ENCODE data around the gene PTPN20. TPM values are rescaled to one million over a fixed set of nuclear protein-coding genes. Genes with fewer than 3 reads are reported as not detected.

The PTPN20 gene
- total RNA-seq, 1 donor from 2014 or later = not detected

DNA sequence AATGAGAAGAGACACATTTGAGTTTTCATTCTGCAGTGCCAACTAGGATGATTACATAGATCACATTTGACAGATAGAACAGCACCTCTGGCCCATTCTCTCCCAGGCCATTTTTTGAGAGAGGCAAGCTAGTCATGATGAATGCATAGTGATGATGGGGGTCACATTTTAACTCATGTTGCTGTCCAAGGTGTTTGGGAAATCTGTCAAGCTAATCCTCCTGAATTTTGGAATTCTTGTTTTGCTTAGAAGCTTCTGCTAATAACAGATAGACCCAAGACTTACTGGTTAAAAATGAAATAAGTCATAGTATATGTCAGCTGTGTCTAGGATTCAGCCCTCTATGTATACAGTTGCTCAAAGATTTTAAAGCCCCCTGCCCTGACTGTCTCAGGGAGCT is 101.0 kb downstream of the PTPN20 start:
- H3K27me3 Mint-ChIP-seq (ENCODE audit: unreplicated experiment) = peaks cover 19% of the 10 kb centered on the region
- no peaks in the 10 kb centered on the region for H3K36me3 Mint-ChIP-seq (ENCODE audit: unreplicated experiment)
- H3K27ac Mint-ChIP-seq (ENCODE audit: unreplicated experiment) = no peak overlapping the region
- TF ChIP-seq, protein P1, sequence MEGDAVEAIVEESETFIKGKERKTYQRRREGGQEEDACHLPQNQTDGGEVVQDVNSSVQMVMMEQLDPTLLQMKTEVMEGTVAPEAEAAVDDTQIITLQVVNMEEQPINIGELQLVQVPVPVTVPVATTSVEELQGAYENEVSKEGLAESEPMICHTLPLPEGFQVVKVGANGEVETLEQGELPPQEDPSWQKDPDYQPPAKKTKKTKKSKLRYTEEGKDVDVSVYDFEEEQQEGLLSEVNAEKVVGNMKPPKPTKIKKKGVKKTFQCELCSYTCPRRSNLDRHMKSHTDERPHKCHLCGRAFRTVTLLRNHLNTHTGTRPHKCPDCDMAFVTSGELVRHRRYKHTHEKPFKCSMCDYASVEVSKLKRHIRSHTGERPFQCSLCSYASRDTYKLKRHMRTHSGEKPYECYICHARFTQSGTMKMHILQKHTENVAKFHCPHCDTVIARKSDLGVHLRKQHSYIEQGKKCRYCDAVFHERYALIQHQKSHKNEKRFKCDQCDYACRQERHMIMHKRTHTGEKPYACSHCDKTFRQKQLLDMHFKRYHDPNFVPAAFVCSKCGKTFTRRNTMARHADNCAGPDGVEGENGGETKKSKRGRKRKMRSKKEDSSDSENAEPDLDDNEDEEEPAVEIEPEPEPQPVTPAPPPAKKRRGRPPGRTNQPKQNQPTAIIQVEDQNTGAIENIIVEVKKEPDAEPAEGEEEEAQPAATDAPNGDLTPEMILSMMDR (IDR thresholded peaks at IDR 0.05) = no peak
- H3K4me3 Mint-ChIP-seq (ENCODE audit: unreplicated experiment) = no peak overlapping the region
- no peak for DNase-seq (ENCODE audit: extremely low spot score, unreplicated experiment)
- no peaks in the 10 kb centered on the region for H3K4me1 Mint-ChIP-seq (ENCODE audit: unreplicated experiment)
- H3K9me3 Mint-ChIP-seq (ENCODE audit: unreplicated experiment) = no peaks in the 10 kb centered on the region

- no peak for DNase-seq (ENCODE audit: extremely low spot score, unreplicated experiment)
Measured at GRCh38 chr10:47013507-47014154, 102.4 kb downstream of the PTPN20 start.

DNA sequence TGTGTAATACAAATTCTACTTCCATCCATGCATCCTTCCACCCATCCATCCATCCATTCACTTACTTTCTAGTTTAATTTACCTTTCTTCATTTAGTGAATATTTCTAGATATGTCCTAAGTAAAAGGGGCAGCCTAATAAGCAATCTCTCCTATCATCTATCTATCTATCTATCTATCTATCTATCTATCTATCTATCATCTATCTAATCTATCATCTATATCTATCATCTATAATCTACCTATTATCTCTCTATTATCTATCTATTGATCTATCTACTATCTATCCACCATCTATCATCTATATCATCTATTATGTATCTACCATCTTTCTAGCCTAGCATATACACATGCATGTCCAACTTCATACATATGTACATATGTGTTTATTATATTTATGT is 104.2 kb downstream of the PTPN20 start:
- TF ChIP-seq, protein P1 (IDR thresholded peaks at IDR 0.05) = no peak
- no peaks in the 10 kb centered on the region for H3K9me3 Mint-ChIP-seq (ENCODE audit: unreplicated experiment)
- no peak overlapping the region for H3K27ac Mint-ChIP-seq (ENCODE audit: unreplicated experiment)

More at GRCh38 chr10:47013507-47014154, 102.4 kb downstream of the PTPN20 start:
- no peaks in the 10 kb centered on the region for H3K4me1 Mint-ChIP-seq (ENCODE audit: unreplicated experiment)
- H3K36me3 Mint-ChIP-seq (ENCODE audit: unreplicated experiment) = no peaks in the 10 kb centered on the region
- H3K9me3 Mint-ChIP-seq (ENCODE audit: unreplicated experiment) = no peaks in the 10 kb centered on the region
- TF ChIP-seq, protein P1 (IDR thresholded peaks at IDR 0.05) = no peak
- H3K27ac Mint-ChIP-seq (ENCODE audit: unreplicated experiment) = no peak overlapping the region
- no peak overlapping the region for H3K4me3 Mint-ChIP-seq (ENCODE audit: unreplicated experiment)
- peaks cover 13% of the 10 kb centered on the region for H3K27me3 Mint-ChIP-seq (ENCODE audit: unreplicated experiment)

GRCh38 chr10:47016564-47016963 is 105.3 kb downstream of the PTPN20 start:
- H3K36me3 Mint-ChIP-seq (ENCODE audit: unreplicated experiment) = no peaks in the 10 kb centered on the region

More for the DNA sequence above, 104.2 kb downstream of the PTPN20 start:
- Mint-ChIP-seq H3K27me3 (ENCODE audit: unreplicated experiment) (peaks cover 6% of the 10 kb centered on the region), H3K4me1 (ENCODE audit: unreplicated experiment) (no peaks in the 10 kb centered on the region), H3K36me3 (ENCODE audit: unreplicated experiment) (no peaks in the 10 kb centered on the region), H3K4me3 (ENCODE audit: unreplicated experiment) (no peak overlapping the region)
- DNase-seq (ENCODE audit: extremely low spot score, unreplicated experiment) = no peak

DNA sequence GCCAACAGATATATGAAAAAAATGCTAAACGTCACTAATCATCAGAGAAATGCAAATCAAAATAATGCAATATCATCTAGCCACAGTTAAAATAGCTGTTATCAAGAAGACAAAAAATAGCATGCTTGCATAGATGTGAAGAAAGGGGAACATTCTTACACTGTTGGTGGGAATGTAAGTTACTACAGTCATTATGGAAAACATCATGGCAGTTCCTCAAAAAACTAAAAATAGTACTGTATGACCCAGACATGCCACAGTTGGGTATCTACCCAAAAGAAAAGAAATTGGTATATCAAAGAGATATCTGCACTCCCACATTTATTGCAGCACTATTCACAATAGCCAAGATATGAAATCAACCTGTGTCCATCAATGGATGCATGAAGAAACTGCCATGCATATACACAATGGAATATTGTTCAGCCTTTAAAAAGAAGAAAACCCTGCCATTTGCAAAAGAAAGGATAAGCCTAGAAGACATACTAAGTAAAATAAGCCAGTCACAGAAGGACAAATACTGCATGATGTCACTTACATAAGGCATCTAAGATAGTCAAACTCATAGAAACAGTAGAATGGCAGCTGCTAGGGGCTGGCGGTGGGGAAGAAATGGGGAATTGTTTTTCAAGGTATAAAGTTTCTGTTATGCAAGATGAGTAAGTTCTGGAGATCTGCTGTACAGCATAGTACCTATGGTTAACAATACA is 107.0 kb downstream of the PTPN20 start:
- TF ChIP-seq, protein P1 (IDR thresholded peaks at IDR 0.05) = no peak
- no peaks in the 10 kb centered on the region for H3K27me3 Mint-ChIP-seq (ENCODE audit: unreplicated experiment)
- H3K9me3 Mint-ChIP-seq (ENCODE audit: unreplicated experiment) = no peaks in the 10 kb centered on the region
- H3K27ac Mint-ChIP-seq (ENCODE audit: unreplicated experiment) = no peak overlapping the region
- H3K4me3 Mint-ChIP-seq (ENCODE audit: unreplicated experiment) = no peak overlapping the region
- no peak for DNase-seq (ENCODE audit: extremely low spot score, unreplicated experiment)
- H3K4me1 Mint-ChIP-seq (ENCODE audit: unreplicated experiment) = no peaks in the 10 kb centered on the region
- H3K36me3 Mint-ChIP-seq (ENCODE audit: unreplicated experiment) = no peaks in the 10 kb centered on the region

More at GRCh38 chr10:47016564-47016963, 105.3 kb downstream of the PTPN20 start:
- DNase-seq (ENCODE audit: extremely low spot score, unreplicated experiment) = no peak
- peaks cover 6% of the 10 kb centered on the region for H3K27me3 Mint-ChIP-seq (ENCODE audit: unreplicated experiment)
- no peaks in the 10 kb centered on the region for H3K4me1 Mint-ChIP-seq (ENCODE audit: unreplicated experiment)
- H3K27ac Mint-ChIP-seq (ENCODE audit: unreplicated experiment) = no peak overlapping the region
- no peaks in the 10 kb centered on the region for H3K9me3 Mint-ChIP-seq (ENCODE audit: unreplicated experiment)
- H3K4me3 Mint-ChIP-seq (ENCODE audit: unreplicated experiment) = no peak overlapping the region
- TF ChIP-seq, protein P1 (IDR thresholded peaks at IDR 0.05) = no peak

Data from osteocyte (in vitro differentiated cells).